Loucy (cell line): ENCODE results near the gene TRIM25.

Experiments used
- H2AFZ ChIP-seq: fragments of 200-600 bp; sonication (generic); 2 replicates; pipeline ENCODE4 v1.6.0; 2016; ENCODE audit warnings: antibody characterized with exemption, mild to moderate bottlenecking, low read length, moderate library complexity
- H3F3A ChIP-seq: fragments of 200-600 bp; 2 replicates; pipeline ENCODE4 v1.6.0; 2016; ENCODE audit warnings: antibody characterized with exemption, low read depth, mild to moderate bottlenecking
- H3K27me3 ChIP-seq: fragments of 200-600 bp; sonication (generic); 2 replicates; pipeline ENCODE4 v1.6.1; 2014; ENCODE audit warnings: low read length, mild to moderate bottlenecking; ENCODE audit not compliant: insufficient read depth, poor library complexity, severe bottlenecking
- H3K36me3 ChIP-seq: fragments of 200-600 bp; sonication (generic); 2 replicates; pipeline ENCODE4 v1.6.1; 2016; ENCODE audit warnings: low read length; ENCODE audit not compliant: insufficient read depth
- H3K4me1 ChIP-seq: fragments of 200-600 bp; sonication (generic); 2 replicates; pipeline ENCODE4 v1.5.1; 2014; ENCODE audit warnings: low read length, mild to moderate bottlenecking; ENCODE audit not compliant: insufficient read depth, poor library complexity, severe bottlenecking
- H3K4me2 ChIP-seq: fragments of 200-600 bp; sonication (generic); 2 replicates; pipeline ENCODE4 v1.6.0; 2014; ENCODE audit warnings: antibody characterized with exemption, low read length, low read depth, mild to moderate bottlenecking; ENCODE audit not compliant: poor library complexity, severe bottlenecking
- H3K4me3 ChIP-seq: fragments of 200-600 bp; sonication (generic); 2 replicates; pipeline ENCODE4 v1.5.1; 2014; ENCODE audit warnings: low read length, mild to moderate bottlenecking, mixed read lengths; ENCODE audit not compliant: poor library complexity, severe bottlenecking
- H3K79me2 ChIP-seq: fragments of 200-600 bp; sonication (generic); 2 replicates; pipeline ENCODE4 v1.6.1; 2014; ENCODE audit warnings: low read length; ENCODE audit not compliant: insufficient read depth
- H3K9ac ChIP-seq: fragments of 200-600 bp; sonication (generic); 2 replicates; pipeline ENCODE4 v1.6.0; 2014; ENCODE audit warnings: mild to moderate bottlenecking, low read depth, low read length, moderate library complexity; ENCODE audit not compliant: poor library complexity, severe bottlenecking
- H3K9me2 ChIP-seq: fragments of 200-600 bp; sonication (generic); replicated peaks from 2 replicates; pipeline ENCODE4 v1.6.1; 2016; ENCODE audit warnings: low read depth, low read length, mixed read lengths
- H3K9me3 ChIP-seq: fragments of 200-600 bp; sonication (generic); 2 replicates; pipeline ENCODE4 v1.6.1; 2014; ENCODE audit warnings: mild to moderate bottlenecking, antibody characterized with exemption, low read length, low read depth; ENCODE audit not compliant: insufficient read depth
- H4K20me1 ChIP-seq: fragments of 200-600 bp; sonication (generic); 2 replicates; pipeline ENCODE4 v1.6.0; 2014; ENCODE audit warnings: antibody characterized with exemption, low read length, mild to moderate bottlenecking; ENCODE audit not compliant: insufficient read depth, poor library complexity, severe bottlenecking
- EZH2phosphoT487 ChIP-seq: fragments of 200-600 bp; IDR thresholded peaks from 2 replicates; pipeline ENCODE4 v1.6.1; 2018; ENCODE audit warnings: antibody characterized with exemption, mild to moderate bottlenecking, moderate library complexity, borderline replicate concordance
- TF ChIP-seq, protein P1 (sequence below): fragments of 200-600 bp; sonication (generic); conservative IDR thresholded peaks from 2 replicates; pipeline ENCODE4 v1.5.1; 2014; ENCODE audit warnings: mild to moderate bottlenecking, antibody characterized with exemption, low read length

TRIM25 gene

DNA sequence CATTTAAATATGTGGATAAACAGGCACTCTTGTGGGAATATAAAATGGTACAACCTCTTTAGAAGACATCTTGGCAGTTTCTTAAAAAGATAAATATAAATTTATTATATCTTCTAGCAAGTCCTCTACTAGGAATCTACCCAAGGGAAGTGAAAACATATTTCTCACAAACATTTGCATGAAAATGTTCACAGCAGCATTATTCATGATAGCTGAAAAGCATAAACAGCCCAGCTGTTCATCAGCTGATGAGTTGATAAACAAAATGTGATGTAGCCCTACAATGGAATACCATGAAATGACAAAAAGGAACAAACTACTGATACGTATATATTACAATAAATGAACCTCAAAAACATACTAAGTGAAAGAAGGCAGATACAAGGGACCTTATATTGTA, 67.9 kb downstream of the TRIM25 start:
- TF ChIP-seq, protein P1, sequence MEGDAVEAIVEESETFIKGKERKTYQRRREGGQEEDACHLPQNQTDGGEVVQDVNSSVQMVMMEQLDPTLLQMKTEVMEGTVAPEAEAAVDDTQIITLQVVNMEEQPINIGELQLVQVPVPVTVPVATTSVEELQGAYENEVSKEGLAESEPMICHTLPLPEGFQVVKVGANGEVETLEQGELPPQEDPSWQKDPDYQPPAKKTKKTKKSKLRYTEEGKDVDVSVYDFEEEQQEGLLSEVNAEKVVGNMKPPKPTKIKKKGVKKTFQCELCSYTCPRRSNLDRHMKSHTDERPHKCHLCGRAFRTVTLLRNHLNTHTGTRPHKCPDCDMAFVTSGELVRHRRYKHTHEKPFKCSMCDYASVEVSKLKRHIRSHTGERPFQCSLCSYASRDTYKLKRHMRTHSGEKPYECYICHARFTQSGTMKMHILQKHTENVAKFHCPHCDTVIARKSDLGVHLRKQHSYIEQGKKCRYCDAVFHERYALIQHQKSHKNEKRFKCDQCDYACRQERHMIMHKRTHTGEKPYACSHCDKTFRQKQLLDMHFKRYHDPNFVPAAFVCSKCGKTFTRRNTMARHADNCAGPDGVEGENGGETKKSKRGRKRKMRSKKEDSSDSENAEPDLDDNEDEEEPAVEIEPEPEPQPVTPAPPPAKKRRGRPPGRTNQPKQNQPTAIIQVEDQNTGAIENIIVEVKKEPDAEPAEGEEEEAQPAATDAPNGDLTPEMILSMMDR = no peak
- TF ChIP-seq EZH2phosphoT487 = no peak
- Histone ChIP-seq H4K20me1 (peaks cover 16% of the 10 kb centered on the region), H3K4me3 (no peak overlapping the region), H2AFZ (no peak overlapping the region), H3K27me3 (no peaks in the 10 kb centered on the region), H3K4me1 (peaks cover 17% of the 10 kb centered on the region), H3K9ac (no peak overlapping the region), H3K4me2 (no peak overlapping the region), H3K36me3 (peaks cover 58% of the 10 kb centered on the region), H3K9me2 (no peaks in the 10 kb centered on the region), H3F3A (no peaks in the 10 kb centered on the region), H3K79me2 (peaks cover 33% of the 10 kb centered on the region), H3K9me3 (no peaks in the 10 kb centered on the region)

GRCh38 chr17:56842577-56842976, 71.3 kb downstream of the TRIM25 start:
- no peaks in the 10 kb centered on the region for H3K9me3 ChIP-seq
- H3K36me3 ChIP-seq = peaks cover 40% of the 10 kb centered on the region
- peak overlapping the region; percentile 52 for H3K4me2 ChIP-seq
- H3K4me1 ChIP-seq = peaks cover 36% of the 10 kb centered on the region
- H3K4me3 ChIP-seq = peak overlapping the region; percentile 11
- no peaks in the 10 kb centered on the region for H3K9me2 ChIP-seq
- H3K9ac ChIP-seq = peak overlapping the region; percentile 34
- no peaks in the 10 kb centered on the region for H3K27me3 ChIP-seq
- no peaks in the 10 kb centered on the region for H3F3A ChIP-seq
- no peak overlapping the region for H2AFZ ChIP-seq
- H3K79me2 ChIP-seq = peaks cover 66% of the 10 kb centered on the region
- TF ChIP-seq, protein P1 = no peak
- TF ChIP-seq EZH2phosphoT487 = no peak
- H4K20me1 ChIP-seq = peaks cover 37% of the 10 kb centered on the region

DNA sequence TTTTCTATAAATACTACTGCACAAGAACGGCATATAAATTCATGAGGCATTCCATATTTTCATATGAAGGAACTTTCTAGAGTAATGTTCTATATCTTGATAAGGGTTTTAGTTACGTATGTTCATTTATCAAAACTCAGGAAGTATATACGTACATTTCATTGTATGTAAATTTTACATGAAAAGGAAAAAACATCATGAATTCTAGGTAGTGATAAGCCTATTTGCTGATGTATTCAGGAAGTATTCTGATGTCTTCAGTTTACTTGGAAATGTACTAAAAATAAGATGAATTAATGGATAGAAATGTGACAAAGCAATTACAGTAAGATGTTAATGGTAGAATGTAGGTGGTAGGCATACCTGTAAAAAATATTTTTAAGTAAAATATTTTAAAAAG, 75.2 kb downstream of the TRIM25 start:
- Histone ChIP-seq H3K27me3 (no peaks in the 10 kb centered on the region), H2AFZ (no peak overlapping the region), H3K9ac (peak overlapping the region; percentile 87), H4K20me1 (peaks cover 68% of the 10 kb centered on the region), H3K79me2 (peaks cover 94% of the 10 kb centered on the region), H3K4me3 (peak overlapping the region; percentile 92), H3K36me3 (peaks cover 13% of the 10 kb centered on the region), H3K9me3 (no peaks in the 10 kb centered on the region), H3K9me2 (no peaks in the 10 kb centered on the region), H3K4me2 (peak overlapping the region; percentile 96), H3K4me1 (peaks cover 51% of the 10 kb centered on the region), H3F3A (no peaks in the 10 kb centered on the region)
- TF ChIP-seq, protein P1 = no peak
- no peak for TF ChIP-seq EZH2phosphoT487
